H1 (cell line): ENCODE measurements around the gene EEF1AKMT3. TPM values are rescaled to one million over a fixed set of nuclear protein-coding genes. Genes with fewer than 3 reads are reported as not detected.

Experiments used
- BRCA1 ChIP-seq: IDR thresholded peaks from 2 replicates; pipeline ENCODE4 v1.6.1; 2012; ENCODE audit warnings: low read depth, low read length, improper control_type of control experiment
- CHD7 ChIP-seq: fragments of 300-600 bp; sonication (generic); IDR thresholded peaks from 2 replicates; pipeline ENCODE4 v1.7.1; 2012; ENCODE audit warnings: low read length, moderate library complexity, mild to moderate bottlenecking, inconsistent platforms; ENCODE audit not compliant: insufficient replicate concordance
- KDM4A ChIP-seq: IDR thresholded peaks from one replicate; pipeline ENCODE4 v1.7.1; 2012; ENCODE audit warnings: low read depth, mild to moderate bottlenecking, moderate library complexity, low read length, inconsistent platforms; ENCODE audit not compliant: severe bottlenecking
- MAX ChIP-seq: IDR thresholded peaks from 2 replicates; pipeline ENCODE4 v1.6.1; 2012; ENCODE audit warnings: inconsistent platforms
- SIN3A ChIP-seq, 2 experiments: IDR thresholded peaks in 1 of 2; conservative IDR thresholded peaks in 1 of 2; 2 replicates each; pipeline ENCODE4 v1.6.1; 2011 to 2012; ENCODE audit warnings: low read length in 2 of 2, improper control_type of control experiment in 1 of 2, low read depth in 1 of 2, mild to moderate bottlenecking in 1 of 2
- SP1 ChIP-seq: IDR thresholded peaks from 2 replicates; pipeline ENCODE4 v1.6.1; 2011; ENCODE audit warnings: low read depth, low read length
- SP2 ChIP-seq: IDR thresholded peaks from 2 replicates; pipeline ENCODE4 v1.6.1; 2012; ENCODE audit warnings: mild to moderate bottlenecking, low read length, inconsistent platforms
- polyA plus RNA-seq, 7 experiments: library from polyadenylated mRNA; depleted of rRNA in 3 of 7; stranded (reverse) in 5 of 7; unstranded in 2 of 7; fragments of >200 nt in 5 of 7; fragments of 200-250 nt in 2 of 7; gene quantifications; 1 replicate in 5 of 7; 2 replicates in 1 of 7; 4 replicates in 1 of 7; pipeline versions ENCODE4 v1.2.1 to v1.2.3, GENCODE V29; 2011 to 2013; ENCODE audit warnings: missing spikeins in 2 of 7, mixed read lengths in 2 of 7
- total RNA-seq: library from RNA; stranded (reverse); fragmentation: NEBNext Ultra II Directional; extraction: Animal tissue kit (Norgen Biotek cat#: 25700); gene quantifications from 2 replicates; pipeline ENCODE4 v1.2.1, GENCODE V29; 2021

EEF1AKMT3 gene
- total and polyA plus RNA-seq, 2 of the 8 experiments (the other 6 are each of a cell fraction or from before 2014, with no cell fraction given): 3.1 to 4.4 TPM

GRCh38 chr12:57755454-57756372, 16.7 kb upstream of the EEF1AKMT3 start (continued):
- TF ChIP-seq CHD7 (no peak), BRCA1 (no peak), KDM4A (peak; percentile 32), MAX (no peak), SP2 (no peak), SP1 (no peak), SIN3A (conservative IDR thresholded peaks at IDR 0.05 in 1 of 2, IDR thresholded peaks at IDR 0.05 in 1 of 2; ENCODE audit: low read depth in 1 of 2, low read length in 2 of 2) (0 out of 4 replicates have a peak, but pooled peaks of 1 of the 2 experiments have one; percentile 51)
